ENCODE measurements around the gene ADGRF3.
"Not testable (repeated sequence)": the region's sequence is repeated elsewhere in the genome, so short reads cannot be mapped to it uniquely, and the experiment has no call there.

- TF ChIP-seq, protein P1, sequence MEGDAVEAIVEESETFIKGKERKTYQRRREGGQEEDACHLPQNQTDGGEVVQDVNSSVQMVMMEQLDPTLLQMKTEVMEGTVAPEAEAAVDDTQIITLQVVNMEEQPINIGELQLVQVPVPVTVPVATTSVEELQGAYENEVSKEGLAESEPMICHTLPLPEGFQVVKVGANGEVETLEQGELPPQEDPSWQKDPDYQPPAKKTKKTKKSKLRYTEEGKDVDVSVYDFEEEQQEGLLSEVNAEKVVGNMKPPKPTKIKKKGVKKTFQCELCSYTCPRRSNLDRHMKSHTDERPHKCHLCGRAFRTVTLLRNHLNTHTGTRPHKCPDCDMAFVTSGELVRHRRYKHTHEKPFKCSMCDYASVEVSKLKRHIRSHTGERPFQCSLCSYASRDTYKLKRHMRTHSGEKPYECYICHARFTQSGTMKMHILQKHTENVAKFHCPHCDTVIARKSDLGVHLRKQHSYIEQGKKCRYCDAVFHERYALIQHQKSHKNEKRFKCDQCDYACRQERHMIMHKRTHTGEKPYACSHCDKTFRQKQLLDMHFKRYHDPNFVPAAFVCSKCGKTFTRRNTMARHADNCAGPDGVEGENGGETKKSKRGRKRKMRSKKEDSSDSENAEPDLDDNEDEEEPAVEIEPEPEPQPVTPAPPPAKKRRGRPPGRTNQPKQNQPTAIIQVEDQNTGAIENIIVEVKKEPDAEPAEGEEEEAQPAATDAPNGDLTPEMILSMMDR (IDR thresholded peaks at IDR 0.05) = not testable (repeated sequence)
- not testable (repeated sequence) for TF ChIP-seq POLR2AphosphoS5 (IDR thresholded peaks at IDR 0.05)
These were observed 22.1 kb downstream of the ADGRF3 start for GRCh38 chr2:26324479-26324878.
